Astrocyte (in vitro differentiated cells and primary cell): ENCODE measurements around the gene EDN2. TPM values are rescaled to one million over a fixed set of nuclear protein-coding genes. Genes with fewer than 3 reads are reported as not detected.

ENCODE experiments used
- DNase-seq: peaks from one replicate; pipeline ENCODE4 v3.0.0-alpha.2; 2010; ENCODE audit warnings: low read depth
- FAIRE-seq: peaks from 2 replicates; lab custom pipeline; 2011; peaks lifted over from hg19 to GRCh38; lab: Jason Lieb, UNC
- H2AFZ ChIP-seq: 2 replicates; pipeline ENCODE4 v1.6.0; 2012; ENCODE audit warnings: low read depth, low read length, inconsistent platforms
- H3K27ac ChIP-seq: 2 replicates; pipeline ENCODE4 v1.5.1; 2011; ENCODE audit warnings: low read depth, low read length, inconsistent platforms
- H3K27me3 ChIP-seq: 2 replicates; pipeline ENCODE4 v1.6.0; 2011; ENCODE audit warnings: low read length, inconsistent platforms; ENCODE audit not compliant: insufficient read depth
- H3K36me3 ChIP-seq: 2 replicates; pipeline ENCODE4 v1.5.1; 2011; ENCODE audit warnings: low read length, inconsistent platforms; ENCODE audit not compliant: insufficient read depth
- H3K4me1 ChIP-seq: 2 replicates; pipeline ENCODE4 v1.5.1; 2011; ENCODE audit warnings: low read length, inconsistent platforms; ENCODE audit not compliant: insufficient read depth
- H3K4me2 ChIP-seq: 2 replicates; pipeline ENCODE4 v1.6.0; 2012; ENCODE audit warnings: low read length, inconsistent platforms
- H3K4me3 ChIP-seq: 2 replicates; pipeline ENCODE4 v1.5.1; 2011; ENCODE audit warnings: low read depth, mild to moderate bottlenecking, low read length, inconsistent platforms; ENCODE audit not compliant: insufficient read depth
- H3K79me2 ChIP-seq: 2 replicates; pipeline ENCODE4 v1.6.0; 2012; ENCODE audit warnings: mild to moderate bottlenecking, low read length, inconsistent platforms; ENCODE audit not compliant: insufficient read depth
- H3K9ac ChIP-seq: 2 replicates; pipeline ENCODE4 v1.6.0; 2012; ENCODE audit warnings: mild to moderate bottlenecking, low read length, inconsistent platforms
- H3K9me3 ChIP-seq: 2 replicates; pipeline ENCODE4 v1.5.1; 2012; ENCODE audit warnings: low read depth, mild to moderate bottlenecking, low read length, inconsistent platforms; ENCODE audit not compliant: insufficient read depth
- H4K20me1 ChIP-seq: 2 replicates; pipeline ENCODE4 v1.6.0; 2012; ENCODE audit warnings: low read length, inconsistent platforms; ENCODE audit not compliant: insufficient read depth
- H3K27ac Mint-ChIP-seq: one replicate; pipeline ENCODE4 v1.8.0; 2021; ENCODE audit warnings: mild to moderate bottlenecking, mixed read lengths; ENCODE audit not compliant: unreplicated experiment
- H3K27me3 Mint-ChIP-seq: one replicate; pipeline ENCODE4 v1.8.0; 2021; ENCODE audit warnings: low read depth, mixed read lengths; ENCODE audit not compliant: unreplicated experiment
- H3K36me3 Mint-ChIP-seq: one replicate; pipeline ENCODE4 v1.8.0; 2021; ENCODE audit warnings: low read depth, mixed read lengths; ENCODE audit not compliant: unreplicated experiment
- H3K4me1 Mint-ChIP-seq: one replicate; pipeline ENCODE4 v1.8.0; 2021; ENCODE audit warnings: low read depth, mixed read lengths; ENCODE audit not compliant: unreplicated experiment
- H3K4me3 Mint-ChIP-seq: one replicate; pipeline ENCODE4 v1.8.0; 2021; ENCODE audit warnings: mild to moderate bottlenecking, moderate library complexity, mixed read lengths; ENCODE audit not compliant: unreplicated experiment
- H3K9me3 Mint-ChIP-seq: one replicate; pipeline ENCODE4 v1.8.0; 2021; ENCODE audit warnings: mild to moderate bottlenecking, mixed read lengths; ENCODE audit not compliant: unreplicated experiment
- EZH2 ChIP-seq: IDR thresholded peaks from 2 replicates; pipeline ENCODE4 v1.6.1; 2012; ENCODE audit warnings: mild to moderate bottlenecking, low read length, inconsistent platforms; ENCODE audit not compliant: insufficient read depth
- total RNA-seq: library from RNA; stranded (reverse); gene quantifications from 2 replicates; pipeline ENCODE4 v1.2.1, GENCODE V29; 2021
- TF ChIP-seq, protein P1 (sequence below): IDR thresholded peaks from 2 replicates; pipeline ENCODE4 v1.5.1; 2011; ENCODE audit warnings: low read depth, mild to moderate bottlenecking, inconsistent platforms, low read length, moderate library complexity; ENCODE audit not compliant: insufficient read depth

EDN2 gene
- total RNA-seq, 1 donor from 2014 or later = 0.45 TPM

DNA sequence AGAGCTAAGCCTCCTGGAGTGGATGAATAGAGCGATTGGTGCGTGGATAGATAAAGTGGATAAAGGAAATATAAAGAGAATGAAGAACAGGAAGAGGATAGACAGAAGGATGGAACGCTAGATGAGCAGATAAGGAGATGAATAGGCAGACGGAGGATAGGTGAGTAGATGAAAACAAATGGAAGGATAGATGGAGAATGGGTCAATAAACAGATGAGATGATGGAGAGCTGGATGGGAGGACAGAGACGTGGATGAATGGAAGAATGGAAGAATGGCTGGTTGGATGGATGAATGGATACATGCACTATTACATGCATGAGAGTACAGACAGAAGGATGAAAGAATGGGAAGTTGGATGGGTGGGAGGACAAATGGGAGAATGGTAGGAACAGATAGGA lies 35.2 kb upstream of the EDN2 start:
- DNase-seq (no peak), FAIRE-seq (no peak)
- no peaks in the 10 kb centered on the region for H3K36me3 ChIP-seq
- no peaks in the 10 kb centered on the region for H3K79me2 ChIP-seq
- Mint-ChIP-seq H3K4me1 (peaks cover 3% of the 10 kb centered on the region), H3K9me3 (peaks cover 3% of the 10 kb centered on the region), H3K27me3 (peaks cover 11% of the 10 kb centered on the region), H3K27ac (no peak overlapping the region), H3K36me3 (peaks cover 13% of the 10 kb centered on the region), H3K4me3 (peak overlapping the region; percentile 9)
- H2AFZ ChIP-seq = no peak overlapping the region
- H3K27ac ChIP-seq = no peak overlapping the region
- no peaks in the 10 kb centered on the region for H3K9me3 ChIP-seq
- H3K27me3 ChIP-seq = no peaks in the 10 kb centered on the region
- H4K20me1 ChIP-seq = no peaks in the 10 kb centered on the region
- no peak for TF ChIP-seq EZH2
- TF ChIP-seq, protein P1, sequence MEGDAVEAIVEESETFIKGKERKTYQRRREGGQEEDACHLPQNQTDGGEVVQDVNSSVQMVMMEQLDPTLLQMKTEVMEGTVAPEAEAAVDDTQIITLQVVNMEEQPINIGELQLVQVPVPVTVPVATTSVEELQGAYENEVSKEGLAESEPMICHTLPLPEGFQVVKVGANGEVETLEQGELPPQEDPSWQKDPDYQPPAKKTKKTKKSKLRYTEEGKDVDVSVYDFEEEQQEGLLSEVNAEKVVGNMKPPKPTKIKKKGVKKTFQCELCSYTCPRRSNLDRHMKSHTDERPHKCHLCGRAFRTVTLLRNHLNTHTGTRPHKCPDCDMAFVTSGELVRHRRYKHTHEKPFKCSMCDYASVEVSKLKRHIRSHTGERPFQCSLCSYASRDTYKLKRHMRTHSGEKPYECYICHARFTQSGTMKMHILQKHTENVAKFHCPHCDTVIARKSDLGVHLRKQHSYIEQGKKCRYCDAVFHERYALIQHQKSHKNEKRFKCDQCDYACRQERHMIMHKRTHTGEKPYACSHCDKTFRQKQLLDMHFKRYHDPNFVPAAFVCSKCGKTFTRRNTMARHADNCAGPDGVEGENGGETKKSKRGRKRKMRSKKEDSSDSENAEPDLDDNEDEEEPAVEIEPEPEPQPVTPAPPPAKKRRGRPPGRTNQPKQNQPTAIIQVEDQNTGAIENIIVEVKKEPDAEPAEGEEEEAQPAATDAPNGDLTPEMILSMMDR = no peak
- H3K4me1 ChIP-seq = peaks cover 7% of the 10 kb centered on the region
- no peak overlapping the region for H3K4me3 ChIP-seq
- no peak overlapping the region for H3K9ac ChIP-seq
- H3K4me2 ChIP-seq = no peak overlapping the region

DNA sequence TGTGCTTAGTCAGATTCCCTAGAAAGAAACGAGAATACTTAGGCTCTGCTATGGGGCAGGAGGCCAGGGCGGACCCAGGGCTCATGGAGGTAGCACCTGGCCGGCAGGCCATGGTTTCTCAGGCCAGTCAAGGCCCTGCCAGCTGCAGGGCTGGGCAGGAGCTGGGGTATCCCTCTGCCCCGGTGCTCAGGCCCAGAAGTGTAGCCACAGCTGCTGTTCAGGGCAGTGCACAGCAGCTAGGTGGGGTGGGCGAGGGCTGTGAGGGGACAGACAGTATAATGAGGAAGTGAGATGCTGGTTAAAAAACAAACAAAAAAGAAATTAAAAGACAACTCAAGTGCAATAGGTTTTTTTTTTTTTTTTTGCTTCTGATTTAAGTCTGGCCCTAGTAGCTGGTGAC lies 34.0 kb upstream of the EDN2 start:
- FAIRE-seq (no peak), DNase-seq (no peak)
- Histone ChIP-seq H3K79me2 (no peaks in the 10 kb centered on the region), H3K4me2 (no peak overlapping the region), H4K20me1 (no peaks in the 10 kb centered on the region), H3K4me3 (no peak overlapping the region), H3K4me1 (peaks cover 7% of the 10 kb centered on the region), H3K9ac (no peak overlapping the region), H3K27me3 (no peaks in the 10 kb centered on the region), H2AFZ (no peak overlapping the region), H3K9me3 (no peaks in the 10 kb centered on the region), H3K27ac (no peak overlapping the region), H3K36me3 (no peaks in the 10 kb centered on the region)
- H3K4me1 Mint-ChIP-seq = peaks cover 3% of the 10 kb centered on the region
- peaks cover 11% of the 10 kb centered on the region for H3K27me3 Mint-ChIP-seq
- TF ChIP-seq, protein P1 = no peak
- no peak for TF ChIP-seq EZH2
- H3K36me3 Mint-ChIP-seq = peaks cover 15% of the 10 kb centered on the region
- H3K9me3 Mint-ChIP-seq = peaks cover 3% of the 10 kb centered on the region
- H3K27ac Mint-ChIP-seq = no peak overlapping the region
- H3K4me3 Mint-ChIP-seq = no peak overlapping the region

DNA sequence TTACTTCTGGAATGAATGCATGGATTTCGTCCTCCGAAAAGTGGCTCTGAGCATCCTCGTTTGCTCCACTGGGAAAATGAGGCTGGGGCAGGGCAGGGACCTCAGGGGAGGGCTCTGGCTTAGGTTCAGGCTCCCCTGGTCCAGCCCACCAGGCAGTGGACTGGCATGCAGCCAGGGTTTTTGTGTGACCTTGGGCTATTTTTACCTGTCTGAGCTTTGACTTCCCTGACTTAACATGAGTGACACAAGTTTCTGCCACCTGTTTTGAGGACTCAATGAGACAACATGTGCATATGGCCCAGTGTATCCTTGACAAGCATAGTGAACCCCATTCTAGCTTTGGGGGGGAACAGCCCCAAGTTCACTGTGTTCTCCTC lies 32.6 kb upstream of the EDN2 start:
- Histone ChIP-seq H3K4me1 (peaks cover 7% of the 10 kb centered on the region), H2AFZ (no peak overlapping the region), H3K4me3 (no peak overlapping the region), H3K79me2 (no peaks in the 10 kb centered on the region), H4K20me1 (no peaks in the 10 kb centered on the region), H3K27ac (no peak overlapping the region), H3K9me3 (no peaks in the 10 kb centered on the region), H3K27me3 (no peaks in the 10 kb centered on the region), H3K36me3 (peaks cover 3% of the 10 kb centered on the region), H3K9ac (no peak overlapping the region), H3K4me2 (no peak overlapping the region)
- Mint-ChIP-seq H3K36me3 (peaks cover 10% of the 10 kb centered on the region), H3K9me3 (peaks cover 3% of the 10 kb centered on the region), H3K4me1 (peaks cover under 1% of the 10 kb centered on the region), H3K4me3 (no peak overlapping the region), H3K27ac (no peak overlapping the region), H3K27me3 (peaks cover 5% of the 10 kb centered on the region)
- DNase-seq = no peak
- no peak for TF ChIP-seq EZH2
- TF ChIP-seq, protein P1 = no peak
- FAIRE-seq = no peak
